ENCODE measurements around the gene SPATA20.
A peak's percentile ranks its signal among the peaks of the same experiment; 100 is the strongest.

SPATA20 gene

DNA sequence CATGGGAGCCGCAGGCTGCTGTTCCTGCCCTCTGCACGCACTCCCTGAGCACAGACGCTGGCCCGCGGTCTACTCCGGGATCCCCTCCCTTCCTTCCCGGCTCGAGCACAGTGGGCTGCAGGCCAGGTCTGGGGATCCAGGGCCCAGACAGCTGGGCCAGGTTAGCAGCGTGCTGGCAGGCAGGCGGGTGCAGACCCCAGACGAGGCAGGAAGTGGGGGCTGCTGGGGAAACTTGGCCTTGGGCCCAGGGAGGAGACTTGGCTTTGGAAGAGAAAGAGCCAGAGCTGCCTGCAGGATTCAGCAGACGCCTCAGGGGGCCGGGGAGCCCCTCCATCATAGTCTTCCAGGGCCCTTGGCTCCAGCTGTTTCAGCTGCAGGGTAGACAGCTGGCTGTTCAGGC, 57.5 kb downstream of the SPATA20 start:
- TF ChIP-seq ZNF335 (tag by site-specific recombination; conservative IDR thresholded peaks at IDR 0.05), result no peak
- TF ChIP-seq, protein P1, sequence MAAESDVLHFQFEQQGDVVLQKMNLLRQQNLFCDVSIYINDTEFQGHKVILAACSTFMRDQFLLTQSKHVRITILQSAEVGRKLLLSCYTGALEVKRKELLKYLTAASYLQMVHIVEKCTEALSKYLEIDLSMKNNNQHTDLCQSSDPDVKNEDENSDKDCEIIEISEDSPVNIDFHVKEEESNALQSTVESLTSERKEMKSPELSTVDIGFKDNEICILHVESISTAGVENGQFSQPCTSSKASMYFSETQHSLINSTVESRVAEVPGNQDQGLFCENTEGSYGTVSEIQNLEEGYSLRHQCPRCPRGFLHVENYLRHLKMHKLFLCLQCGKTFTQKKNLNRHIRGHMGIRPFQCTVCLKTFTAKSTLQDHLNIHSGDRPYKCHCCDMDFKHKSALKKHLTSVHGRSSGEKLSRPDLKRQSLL (tag by site-specific recombination; IDR thresholded peaks at IDR 0.05), result peak; percentile 49; the same call in 1 of the 2 replicates
- no peak for TF ChIP-seq ZNF580 (tag by site-specific recombination; IDR thresholded peaks at IDR 0.05)
- 0 out of 2 replicates have a peak, but pooled peaks have one; percentile 4 for TF ChIP-seq SP2 (tag by site-specific recombination; IDR thresholded peaks at IDR 0.05)
- peak; percentile 77 for TF ChIP-seq ZNF341 (tag by site-specific recombination; IDR thresholded peaks at IDR 0.05; ENCODE audit: low read depth)
- TF ChIP-seq ZNF362 (tag by site-specific recombination; IDR thresholded peaks at IDR 0.05), result no peak
- TF ChIP-seq, protein P2, sequence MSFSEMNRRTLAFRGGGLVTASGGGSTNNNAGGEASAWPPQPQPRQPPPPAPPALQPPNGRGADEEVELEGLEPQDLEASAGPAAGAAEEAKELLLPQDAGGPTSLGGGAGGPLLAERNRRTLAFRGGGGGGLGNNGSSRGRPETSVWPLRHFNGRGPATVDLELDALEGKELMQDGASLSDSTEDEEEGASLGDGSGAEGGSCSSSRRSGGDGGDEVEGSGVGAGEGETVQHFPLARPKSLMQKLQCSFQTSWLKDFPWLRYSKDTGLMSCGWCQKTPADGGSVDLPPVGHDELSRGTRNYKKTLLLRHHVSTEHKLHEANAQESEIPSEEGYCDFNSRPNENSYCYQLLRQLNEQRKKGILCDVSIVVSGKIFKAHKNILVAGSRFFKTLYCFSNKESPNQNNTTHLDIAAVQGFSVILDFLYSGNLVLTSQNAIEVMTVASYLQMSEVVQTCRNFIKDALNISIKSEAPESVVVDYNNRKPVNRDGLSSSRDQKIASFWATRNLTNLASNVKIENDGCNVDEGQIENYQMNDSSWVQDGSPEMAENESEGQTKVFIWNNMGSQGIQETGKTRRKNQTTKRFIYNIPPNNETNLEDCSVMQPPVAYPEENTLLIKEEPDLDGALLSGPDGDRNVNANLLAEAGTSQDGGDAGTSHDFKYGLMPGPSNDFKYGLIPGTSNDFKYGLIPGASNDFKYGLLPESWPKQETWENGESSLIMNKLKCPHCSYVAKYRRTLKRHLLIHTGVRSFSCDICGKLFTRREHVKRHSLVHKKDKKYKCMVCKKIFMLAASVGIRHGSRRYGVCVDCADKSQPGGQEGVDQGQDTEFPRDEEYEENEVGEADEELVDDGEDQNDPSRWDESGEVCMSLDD (tag by site-specific recombination; IDR thresholded peaks at IDR 0.05), result no peak
- TF ChIP-seq, protein P3, sequence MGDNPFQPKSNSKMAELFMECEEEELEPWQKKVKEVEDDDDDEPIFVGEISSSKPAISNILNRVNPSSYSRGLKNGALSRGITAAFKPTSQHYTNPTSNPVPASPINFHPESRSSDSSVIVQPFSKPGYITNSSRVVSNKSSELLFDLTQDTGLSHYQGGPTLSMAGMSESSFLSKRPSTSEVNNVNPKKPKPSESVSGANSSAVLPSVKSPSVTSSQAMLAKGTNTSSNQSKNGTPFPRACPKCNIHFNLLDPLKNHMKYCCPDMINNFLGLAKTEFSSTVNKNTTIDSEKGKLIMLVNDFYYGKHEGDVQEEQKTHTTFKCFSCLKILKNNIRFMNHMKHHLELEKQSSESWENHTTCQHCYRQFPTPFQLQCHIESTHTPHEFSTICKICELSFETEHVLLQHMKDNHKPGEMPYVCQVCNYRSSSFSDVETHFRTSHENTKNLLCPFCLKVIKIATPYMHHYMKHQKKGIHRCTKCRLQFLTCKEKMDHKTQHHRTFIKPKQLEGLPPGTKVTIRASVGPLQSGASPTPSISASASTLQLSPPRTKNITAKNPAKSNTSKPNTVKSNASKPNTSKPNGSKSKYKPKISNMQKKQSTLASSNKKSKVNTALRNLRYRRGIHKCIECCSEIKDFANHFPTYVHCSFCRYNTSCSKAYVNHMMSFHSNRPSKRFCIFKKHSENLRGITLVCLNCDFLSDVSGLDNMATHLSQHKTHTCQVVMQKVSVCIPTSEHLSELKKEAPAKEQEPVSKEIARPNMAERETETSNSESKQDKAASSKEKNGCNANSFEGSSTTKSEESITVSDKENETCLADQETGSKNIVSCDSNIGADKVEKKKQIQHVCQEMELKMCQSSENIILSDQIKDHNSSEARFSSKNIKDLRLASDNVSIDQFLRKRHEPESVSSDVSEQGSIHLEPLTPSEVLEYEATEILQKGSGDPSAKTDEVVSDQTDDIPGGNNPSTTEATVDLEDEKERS (tag by site-specific recombination; IDR thresholded peaks at IDR 0.05), result no peak
- TF ChIP-seq PRDM2 (tag by site-specific recombination; IDR thresholded peaks at IDR 0.05; ENCODE audit: borderline replicate concordance), result no peak
- no peak for TF ChIP-seq ZNF433 (tag by site-specific recombination; IDR thresholded peaks at IDR 0.05; ENCODE audit: low read depth)
- TF ChIP-seq ZFHX2 (tag by site-specific recombination; conservative IDR thresholded peaks at IDR 0.05), result no peak
- no peak for TF ChIP-seq ZBTB20 (tag by site-specific recombination; IDR thresholded peaks at IDR 0.05)
- TF ChIP-seq ZIC2 (tag by site-specific recombination; IDR thresholded peaks at IDR 0.05), result peak; percentile 86

More for the DNA sequence above, 57.5 kb downstream of the SPATA20 start:
- POLR2A ChIA-PET, result no interaction called here
- CTCF ChIA-PET, result interaction anchor here (0.5 to 1.7 kb wide), 5 partner anchors 9 to 269 kb away, joined by 3 to 7 read pairs (median 4); no protein-coding TSS in a partner anchor
- Histone ChIP-seq H3K4me1 (ENCODE audit: control insufficient read depth, insufficient read depth, low read length) (no peaks in the 10 kb centered on the region), H3K36me3 (ENCODE audit: control insufficient read depth in 2 of 2, insufficient read depth in 1 of 2, low read length in 2 of 2) (no peaks in the 10 kb centered on the region), H3K9me3 (ENCODE audit: control insufficient read depth, insufficient read depth, low read depth, low read length) (no peaks in the 10 kb centered on the region), H3K4me3 (ENCODE audit: low read depth, low read length) (no peak overlapping the region), H3K27ac (ENCODE audit: extremely low read depth, low read depth, low read length) (0 out of 2 replicates have a peak overlapping the region, but pooled peaks have one; percentile 31)

All from HEK293 (cell line).